ENCODE measurements around the gene MTR. TPM values are rescaled to one million over a fixed set of nuclear protein-coding genes. Genes with fewer than 3 reads are reported as not detected.

Gene MTR
- total RNA-seq, 4 donors from 2014 or later, result 19.0 to 78.1 (median 47.5) TPM

DNA sequence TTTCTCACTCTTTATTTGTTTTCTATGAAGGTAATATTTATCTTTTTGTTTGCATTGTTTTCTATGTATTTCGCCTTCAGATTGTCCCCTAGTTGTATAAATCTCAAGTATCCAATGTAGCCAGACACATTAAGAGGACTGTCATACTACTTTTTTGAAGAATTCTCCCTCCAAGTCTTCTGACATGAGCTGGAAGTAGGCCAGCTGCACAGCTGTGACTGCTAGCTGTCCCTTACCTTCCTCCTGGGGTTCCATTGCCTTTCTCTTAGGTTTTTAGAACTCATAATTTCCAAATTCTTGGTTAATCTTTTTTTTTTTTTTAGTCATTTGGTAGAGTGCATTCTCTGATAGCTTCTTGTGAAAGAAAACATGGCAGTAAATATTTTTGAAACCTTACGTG, 46.2 kb downstream of the MTR start:
- no peaks in the 10 kb centered on the region for H3K9me3 ChIP-seq
- H3K4me1 ChIP-seq, result no peaks in the 10 kb centered on the region
- TF ChIP-seq POLR2A (IDR thresholded peaks at IDR 0.05), result no peak
- no peak for TF ChIP-seq CTCF (IDR thresholded peaks at IDR 0.05)
- DNase-seq, result no peak
- no peaks in the 10 kb centered on the region for H3K27me3 ChIP-seq
- no peaks in the 10 kb centered on the region for H3K36me3 ChIP-seq
- H3K4me3 ChIP-seq, result no peak overlapping the region
- intact Hi-C loops (cut with DNase I; ENCODE audit: low total_unique reads), result no loop called here
- no peak overlapping the region for H3K27ac ChIP-seq

DNA sequence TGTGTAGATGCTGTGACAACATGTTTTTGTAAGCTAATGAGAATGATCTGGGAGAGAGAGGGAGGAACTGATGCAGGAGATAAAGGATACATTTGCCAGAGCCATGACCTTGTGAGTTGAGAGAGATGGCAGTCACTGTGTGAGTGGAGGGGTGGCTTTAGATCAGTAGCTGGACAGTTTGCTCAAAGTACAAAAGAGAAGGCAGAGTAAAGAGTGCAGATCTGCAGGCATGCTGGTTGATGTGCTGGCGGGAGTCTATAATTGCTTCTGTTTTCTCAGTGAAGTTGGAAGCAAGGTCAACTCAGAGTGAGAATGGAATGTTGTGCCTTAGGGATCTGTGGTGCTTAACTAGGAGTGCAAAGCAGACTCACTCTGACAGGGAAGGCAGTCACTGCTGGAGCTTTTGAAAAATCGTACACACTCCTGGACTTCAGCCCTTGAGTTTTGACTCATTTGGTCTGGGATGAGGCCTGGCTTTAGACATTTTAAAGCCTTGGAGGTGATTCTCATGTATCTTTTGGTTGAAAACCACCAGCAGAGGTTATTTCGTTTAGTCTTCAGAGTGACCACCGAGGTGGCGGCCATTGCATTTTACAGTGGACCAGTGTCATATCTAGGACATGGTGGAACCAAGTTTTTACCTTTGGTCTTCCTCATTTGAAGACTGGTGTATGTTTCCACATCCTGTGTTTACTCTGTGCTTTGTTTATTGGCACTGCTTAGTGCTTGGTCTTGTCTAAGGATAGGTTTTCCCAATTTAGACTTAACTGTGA, 49.6 kb downstream of the MTR start:
- no peak for DNase-seq
- no peaks in the 10 kb centered on the region for H3K9me3 ChIP-seq
- intact Hi-C loops (cut with DNase I; ENCODE audit: low total_unique reads), result no loop called here
- H3K27ac ChIP-seq, result no peak overlapping the region
- no peaks in the 10 kb centered on the region for H3K27me3 ChIP-seq
- no peaks in the 10 kb centered on the region for H3K36me3 ChIP-seq
- TF ChIP-seq CTCF (IDR thresholded peaks at IDR 0.05), result no peak
- H3K4me1 ChIP-seq, result no peaks in the 10 kb centered on the region
- H3K4me3 ChIP-seq, result no peak overlapping the region

GRCh38 chr1:236845830-236846229, 50.7 kb downstream of the MTR start:
- Histone ChIP-seq H3K4me3 (no peak overlapping the region), H3K27ac (no peak overlapping the region), H3K4me1 (no peaks in the 10 kb centered on the region), H3K27me3 (no peaks in the 10 kb centered on the region), H3K36me3 (no peaks in the 10 kb centered on the region), H3K9me3 (no peaks in the 10 kb centered on the region)
- no peak for DNase-seq
- no peak for TF ChIP-seq CTCF (IDR thresholded peaks at IDR 0.05)
- TF ChIP-seq POLR2A (IDR thresholded peaks at IDR 0.05), result no peak
- intact Hi-C loops (cut with DNase I; ENCODE audit: low total_unique reads), result no loop called here

DNA sequence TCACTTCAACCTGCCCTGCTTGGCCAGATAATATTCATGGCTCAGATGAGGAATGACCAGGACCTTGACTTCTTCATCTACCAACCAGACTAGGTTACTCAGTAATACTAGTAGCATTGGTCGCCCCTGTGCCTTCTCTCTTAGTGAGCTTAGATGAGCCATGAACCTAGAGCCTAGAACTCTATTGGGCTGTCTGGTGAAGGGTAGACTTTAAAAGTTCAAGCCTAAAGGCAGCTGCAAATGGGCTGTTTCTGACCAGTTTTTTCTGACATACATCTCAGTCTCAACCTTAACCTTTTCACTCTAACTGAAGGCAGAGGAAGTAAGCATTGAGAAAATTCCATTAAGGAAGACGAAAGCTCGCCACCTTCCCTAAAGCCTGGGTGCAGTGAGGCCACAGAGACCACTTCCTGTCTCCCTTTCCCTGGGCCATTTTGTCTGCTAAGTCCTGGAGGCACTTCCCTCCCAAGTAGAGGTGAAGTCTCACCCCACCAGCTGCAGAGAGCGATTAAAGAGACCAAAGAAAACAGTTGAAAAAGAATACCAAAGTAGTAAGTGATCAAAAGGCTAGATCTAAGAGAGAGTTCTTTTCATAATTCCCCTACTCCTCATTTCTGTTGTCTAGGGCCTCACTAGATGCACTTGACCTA, 53.3 kb downstream of the MTR start:
- no peaks in the 10 kb centered on the region for H3K27me3 ChIP-seq
- intact Hi-C loops (cut with DNase I; ENCODE audit: low total_unique reads), result no loop called here
- no peak for TF ChIP-seq CTCF (IDR thresholded peaks at IDR 0.05)
- TF ChIP-seq POLR2A (IDR thresholded peaks at IDR 0.05), result no peak
- no peaks in the 10 kb centered on the region for H3K4me1 ChIP-seq
- H3K36me3 ChIP-seq, result no peaks in the 10 kb centered on the region
- H3K9me3 ChIP-seq, result no peaks in the 10 kb centered on the region
- H3K27ac ChIP-seq, result no peak overlapping the region
- H3K4me3 ChIP-seq, result no peak overlapping the region
- no peak for DNase-seq
